Right lobe of liver (tissue), 6 donors: ENCODE data around the gene FOXC1. TPM values are rescaled to one million over a fixed set of nuclear protein-coding genes. Genes with fewer than 3 reads are reported as not detected.

Experiments
- ATAC-seq, 4 donors: fragments of 200-7000 bp; cut with Tn5 transposase; one replicate each; pipeline ENCODE4 v1.9.1; 2020; ENCODE audit warnings: mild to moderate bottlenecking in 4 of 4, moderate library complexity in 4 of 4
- DNase-seq, 3 donors: peaks; one replicate each; pipeline ENCODE4 v3.0.0-alpha.2; 2020
- H3K27ac ChIP-seq, 3 donors: fragments of 200-600 bp; one replicate each; pipeline ENCODE4 v1.8.0; 2022
- H3K27me3 ChIP-seq, 2 donors: fragments of 200-600 bp; one replicate each; pipeline ENCODE4 v1.8.0; 2022
- H3K36me3 ChIP-seq, 4 donors: fragments of 200-600 bp; sonication (generic) in 1 of 4; one replicate each; pipeline versions ENCODE4 v1.5.1 to v1.8.0; 2017 to 2022; ENCODE audit warnings: control low read depth in 1 of 4
- H3K4me1 ChIP-seq, 4 donors: fragments of 200-600 bp; sonication (generic) in 1 of 4; one replicate each; pipeline versions ENCODE4 v1.5.1 to v1.8.0; 2017 to 2022; ENCODE audit warnings: control low read depth in 1 of 4
- H3K4me3 ChIP-seq, 3 donors: fragments of 200-600 bp; one replicate each; pipeline ENCODE4 v1.8.0; 2022
- H3K9me3 ChIP-seq, 4 donors: fragments of 200-600 bp; sonication (generic) in 1 of 4; one replicate each; pipeline versions ENCODE4 v1.5.1 to v1.8.0; 2017 to 2022; ENCODE audit warnings: control low read depth in 1 of 4
- POLR2A ChIP-seq: fragments of 450-650 bp; IDR thresholded peaks from one replicate; pipeline ENCODE4 v1.6.1; 2017; ENCODE audit warnings: antibody characterized with exemption, mild to moderate bottlenecking
- WGBS: methylation state at CpG from one replicate; pipeline ENCODE4 v1.1.6; 2018; ENCODE audit warnings: low coverage, low lambda C conversion rate; ENCODE audit not compliant: insufficient coverage; ENCODE audit errors: missing lambda C conversion rate; 5-methylcytosine and 5-hydroxymethylcytosine counted together
- intact Hi-C, 2 donors: fragments of 100-400 bp; cut with DNase I; formaldehyde crosslinking; loops; one replicate each; pipeline versions ENCODE4 v1.11.2 to v1.14.1; 2022
- total RNA-seq, 6 experiments: library from RNA; depleted of rRNA in 2 of 6; stranded (reverse); fragments of >200 nt in 2 of 6; fragmentation: NEBNext Ultra II Directional in 3 of 6; extraction: Animal tissue kit (Norgen Biotek cat#: 25700) in 3 of 6; gene quantifications; one replicate each; pipeline versions ENCODE4 v1.1.0 to v1.2.4, GENCODE V29; 2016 to 2023
- TF ChIP-seq, protein P1 (sequence below), 4 donors: fragments of 200-600 bp in 3 of 4; fragments of 450-650 bp in 1 of 4; IDR thresholded peaks; one replicate each; pipeline versions ENCODE4 v1.5.1 to v1.8.0; 2016 to 2022; ENCODE audit warnings: antibody characterized with exemption in 4 of 4, mild to moderate bottlenecking in 2 of 4
- donor health status: DM: no; HTN: yes; CAD: no.
- donor health status: DM: no; HTN: no; CAD: no.
- donor health status: DM: no; HTN: no; CAD: no.
- donor health status: DM: no; HTN: yes; CAD: no.
- donor health status: DM: no; HTN: yes; CAD: no.

Gene FOXC1
- total RNA-seq, 6 experiments from 2014 or later, result 0.24 to 0.87 (median 0.50) TPM

- 84% methylated on average over 7 of the region's 7 CpGs for WGBS
- no peak for ATAC-seq
- H3K36me3 ChIP-seq, result no peaks in the 10 kb centered on the region
- no peak overlapping the region for H3K27ac ChIP-seq
- no peaks in the 10 kb centered on the region for H3K9me3 ChIP-seq
- DNase-seq, result no peak
- H3K4me1 ChIP-seq, result no peaks in the 10 kb centered on the region
- intact Hi-C loops, result no loop called here
- no peak for TF ChIP-seq POLR2A
- TF ChIP-seq, protein P1, sequence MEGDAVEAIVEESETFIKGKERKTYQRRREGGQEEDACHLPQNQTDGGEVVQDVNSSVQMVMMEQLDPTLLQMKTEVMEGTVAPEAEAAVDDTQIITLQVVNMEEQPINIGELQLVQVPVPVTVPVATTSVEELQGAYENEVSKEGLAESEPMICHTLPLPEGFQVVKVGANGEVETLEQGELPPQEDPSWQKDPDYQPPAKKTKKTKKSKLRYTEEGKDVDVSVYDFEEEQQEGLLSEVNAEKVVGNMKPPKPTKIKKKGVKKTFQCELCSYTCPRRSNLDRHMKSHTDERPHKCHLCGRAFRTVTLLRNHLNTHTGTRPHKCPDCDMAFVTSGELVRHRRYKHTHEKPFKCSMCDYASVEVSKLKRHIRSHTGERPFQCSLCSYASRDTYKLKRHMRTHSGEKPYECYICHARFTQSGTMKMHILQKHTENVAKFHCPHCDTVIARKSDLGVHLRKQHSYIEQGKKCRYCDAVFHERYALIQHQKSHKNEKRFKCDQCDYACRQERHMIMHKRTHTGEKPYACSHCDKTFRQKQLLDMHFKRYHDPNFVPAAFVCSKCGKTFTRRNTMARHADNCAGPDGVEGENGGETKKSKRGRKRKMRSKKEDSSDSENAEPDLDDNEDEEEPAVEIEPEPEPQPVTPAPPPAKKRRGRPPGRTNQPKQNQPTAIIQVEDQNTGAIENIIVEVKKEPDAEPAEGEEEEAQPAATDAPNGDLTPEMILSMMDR (IDR thresholded peaks at IDR 0.05), result no peak
- no peaks in the 10 kb centered on the region for H3K27me3 ChIP-seq
- H3K4me3 ChIP-seq, result no peak overlapping the region
Observed at GRCh38 chr6:1659816-1660215, 50.1 kb downstream of the FOXC1 start.

DNA sequence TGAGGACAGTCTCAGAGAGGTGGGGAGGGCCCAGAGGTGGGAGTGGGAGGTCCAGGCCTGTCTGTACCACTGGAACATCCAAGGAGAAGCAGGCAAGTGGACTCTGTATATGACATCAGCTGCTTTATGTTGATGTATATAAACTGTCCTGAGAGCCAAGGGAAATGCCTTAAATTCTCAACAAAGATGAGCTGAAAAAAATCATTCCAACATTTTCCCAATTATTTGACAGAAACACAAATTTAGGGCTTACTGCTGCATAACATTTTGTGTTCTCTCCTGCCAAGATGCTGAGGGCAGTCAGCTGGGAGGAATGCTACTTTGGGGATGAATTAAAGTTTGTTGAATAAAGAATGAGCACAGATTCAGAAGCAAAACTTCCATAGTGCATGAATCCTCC, 52.8 kb downstream of the FOXC1 start:
- Histone ChIP-seq H3K36me3 (no peaks in the 10 kb centered on the region), H3K4me1 (no peaks in the 10 kb centered on the region), H3K4me3 (no peak overlapping the region), H3K27ac (no peak overlapping the region), H3K9me3 (no peaks in the 10 kb centered on the region), H3K27me3 (no peaks in the 10 kb centered on the region)
- DNase-seq, result no peak
- intact Hi-C loops, result no loop called here
- no peak for TF ChIP-seq POLR2A
- TF ChIP-seq, protein P1 (IDR thresholded peaks at IDR 0.05), result no peak
- no peak for ATAC-seq

Other genes starting within 250 kb of the FOXC1 start
- under 1 TPM in 2 of 6 experiments, not detected in 4; 0.11 to 0.19 TPM for gene FOXF2, start 220.3 kb upstream of the FOXC1 start, total RNA-seq